Activated CD4-positive, alpha-beta memory T cell treated with anti-CD3 and anti-CD28 coated beads for 36 hours (primary cell): ENCODE measurements around the gene OAT. TPM values are rescaled to one million over a fixed set of nuclear protein-coding genes. Genes with fewer than 3 reads are reported as not detected.
A peak's percentile ranks its signal among the peaks of the same experiment; 100 is the strongest.

Source experiments
- CTCF ChIA-PET: fragments of 350-600 bp; sonication (Branson Sonifier 250); formaldehyde crosslinking; loops from one replicate; lab custom pipeline; 2021; ENCODE audit warnings: antibody characterized with exemption, inconsistent platforms; lab: Charles Lee
- POLR2A ChIA-PET: fragments of 350-600 bp; sonication (Branson Sonifier 250); formaldehyde crosslinking; loops from one replicate; lab custom pipeline; 2021; ENCODE audit warnings: antibody characterized with exemption; lab: Charles Lee
- DNase-seq: peaks from one replicate; pipeline ENCODE4 v3.0.0-alpha.2; 2020
- H3K27ac Mint-ChIP-seq: one replicate; pipeline ENCODE4 v1.8.0; 2021; ENCODE audit warnings: mixed read lengths
- H3K27me3 Mint-ChIP-seq: one replicate; pipeline ENCODE4 v1.8.0; 2021; ENCODE audit warnings: mixed read lengths
- H3K36me3 Mint-ChIP-seq: one replicate; pipeline ENCODE4 v1.8.0; 2021; ENCODE audit warnings: mixed read lengths
- H3K4me1 Mint-ChIP-seq: one replicate; pipeline ENCODE4 v1.8.0; 2021; ENCODE audit warnings: low read depth, mixed read lengths
- H3K4me3 Mint-ChIP-seq: one replicate; pipeline ENCODE4 v1.8.0; 2021; ENCODE audit warnings: mild to moderate bottlenecking, mixed read lengths
- H3K9me3 Mint-ChIP-seq: one replicate; pipeline ENCODE4 v1.8.0; 2021; ENCODE audit warnings: mixed read lengths
- intact Hi-C: fragments of 100-400 bp; cut with micrococcal nuclease; formaldehyde crosslinking; loops from one replicate; pipeline ENCODE4 v1.15.1; 2023
- total RNA-seq, 2 experiments: library from RNA; stranded (reverse); gene quantifications; one replicate each; pipeline ENCODE4 v1.2.3, GENCODE V29; 2021

OAT gene
- total RNA-seq, 2 experiments from 2014 or later = 34.6 to 38.1 TPM

DNA sequence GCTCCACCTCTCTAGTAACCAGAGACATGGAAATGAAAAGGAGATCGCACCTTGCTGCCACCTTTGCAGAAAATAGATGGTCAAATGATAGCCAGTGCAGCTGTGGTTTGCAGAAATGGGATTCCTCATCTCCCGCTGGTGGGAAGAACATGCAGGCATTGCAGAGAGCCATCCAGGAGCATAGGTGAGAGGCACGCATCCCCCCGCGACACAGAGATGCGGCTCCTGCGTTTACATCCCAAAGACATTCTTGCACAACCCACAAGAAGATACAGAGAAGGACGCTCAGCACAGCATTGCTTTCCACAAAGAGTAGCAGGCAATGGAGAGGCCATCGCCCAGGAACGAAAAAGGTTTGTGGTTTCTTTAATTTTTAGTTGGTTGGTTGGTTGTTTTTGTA lies 56.2 kb downstream of the OAT start:
- CTCF ChIA-PET = no interaction called here
- Mint-ChIP-seq H3K27me3 (peaks cover 2% of the 10 kb centered on the region), H3K27ac (no peak overlapping the region), H3K36me3 (peaks cover 2% of the 10 kb centered on the region), H3K4me3 (no peak overlapping the region), H3K9me3 (peaks cover 16% of the 10 kb centered on the region), H3K4me1 (no peaks in the 10 kb centered on the region)
- no peak for DNase-seq
- POLR2A ChIA-PET = no interaction called here
- intact Hi-C loops = no loop called here

DNA sequence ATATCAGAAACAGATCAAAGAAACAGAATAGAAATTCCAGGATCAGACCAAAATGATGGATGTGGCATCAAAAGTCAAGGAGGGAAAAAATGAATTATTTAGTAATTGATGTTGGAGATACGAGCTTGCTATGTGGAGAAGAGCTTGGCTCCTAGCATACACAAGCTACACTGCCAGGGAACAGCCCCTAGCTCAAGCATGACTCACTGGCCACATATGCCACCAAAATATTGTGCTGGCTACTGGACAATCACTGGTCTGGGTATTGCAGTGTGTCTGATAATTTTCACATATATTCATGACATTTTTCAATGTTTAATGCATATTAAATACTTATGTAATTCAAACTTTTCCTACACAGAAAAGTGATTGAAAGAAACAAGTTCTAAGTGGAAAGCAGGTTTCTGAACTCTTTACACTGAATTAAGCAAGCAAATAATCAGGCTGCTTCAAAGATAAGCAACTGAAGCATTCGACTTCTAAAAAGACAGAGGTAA lies 59.3 kb downstream of the OAT start:
- intact Hi-C loops = no loop called here
- H3K27ac Mint-ChIP-seq = no peak overlapping the region

DNA sequence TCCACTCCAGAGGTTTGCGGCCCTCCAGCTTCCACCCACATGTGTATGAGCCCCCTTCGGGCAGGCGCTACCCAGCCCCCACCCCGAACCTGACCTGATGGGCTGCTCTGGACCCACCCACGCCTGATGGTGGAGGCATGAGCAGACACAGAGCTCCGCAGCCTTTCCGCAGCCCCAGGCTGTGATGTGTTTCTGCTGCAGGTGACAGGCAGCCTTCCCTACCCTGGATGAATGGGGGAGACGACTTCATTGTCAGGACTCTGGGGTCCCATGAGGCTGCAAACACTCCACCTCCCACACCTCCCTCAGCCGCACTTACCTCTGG lies 61.2 kb downstream of the OAT start:
- intact Hi-C loops = no loop called here
- Mint-ChIP-seq H3K9me3 (peaks cover 16% of the 10 kb centered on the region), H3K4me3 (no peak overlapping the region), H3K27ac (no peak overlapping the region), H3K27me3 (peaks cover 1% of the 10 kb centered on the region), H3K36me3 (peaks cover 2% of the 10 kb centered on the region), H3K4me1 (peaks cover 11% of the 10 kb centered on the region)
- DNase-seq = no peak
- CTCF ChIA-PET = interaction anchor here (1.7 to 2.2 kb wide), 2 partner anchors 31 to 363 kb away, joined by 5 read pairs; no protein-coding TSS in a partner anchor
- POLR2A ChIA-PET = no interaction called here

More for the DNA sequence above, 59.3 kb downstream of the OAT start:
- no peak overlapping the region for H3K4me3 Mint-ChIP-seq
- no peak for DNase-seq
- peaks cover 16% of the 10 kb centered on the region for H3K9me3 Mint-ChIP-seq
- ChIA-PET POLR2A (no interaction called here), CTCF (interaction anchor here (1.5 to 2.0 kb wide), 2 partner anchors 30 to 365 kb away, joined by 4 to 5 read pairs; no protein-coding TSS in a partner anchor)
- H3K36me3 Mint-ChIP-seq = peaks cover 2% of the 10 kb centered on the region
- peaks cover 1% of the 10 kb centered on the region for H3K27me3 Mint-ChIP-seq
- peaks cover 8% of the 10 kb centered on the region for H3K4me1 Mint-ChIP-seq

DNA sequence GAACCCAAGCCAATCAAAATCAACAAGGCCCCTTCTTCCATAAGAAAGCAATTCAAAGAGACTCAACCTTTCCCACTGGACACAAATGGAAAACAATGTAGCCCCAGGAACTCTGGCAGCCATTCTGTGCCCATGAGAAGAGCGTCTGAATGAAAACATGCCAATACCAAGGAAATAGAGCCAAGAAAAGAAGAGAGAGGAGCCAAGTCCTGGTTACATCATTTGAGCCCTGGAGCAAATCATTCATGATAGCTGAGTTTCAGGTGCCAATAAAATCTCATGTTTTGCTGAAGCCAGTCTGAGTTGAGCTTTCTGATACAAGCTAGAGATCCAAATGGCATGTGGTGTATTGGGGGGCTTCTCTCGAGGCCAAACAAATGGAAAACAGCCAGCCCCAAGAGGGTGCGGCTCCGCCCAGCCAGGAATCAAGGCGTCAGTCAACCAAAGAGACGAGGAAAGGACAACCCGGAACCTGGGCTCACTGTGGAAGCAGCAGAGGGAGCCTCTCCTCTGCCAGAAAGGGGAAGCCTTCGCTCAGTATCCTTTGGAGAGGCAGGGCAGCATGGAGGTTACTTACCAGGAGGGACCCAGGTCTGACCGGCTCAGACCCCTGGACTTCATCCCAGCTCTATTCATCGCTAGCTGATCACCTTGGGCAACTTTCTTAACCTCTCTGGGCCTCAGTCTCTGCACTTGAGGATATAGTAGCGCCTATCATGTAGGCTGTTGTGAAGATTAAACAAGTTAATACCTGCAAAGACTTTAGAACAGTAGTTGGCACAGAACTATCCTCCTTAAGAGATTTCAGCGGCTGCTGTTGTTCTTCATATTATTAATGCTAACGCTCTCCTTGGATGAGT lies 61.8 kb downstream of the OAT start:
- no peak overlapping the region for H3K4me3 Mint-ChIP-seq
- H3K27me3 Mint-ChIP-seq = peaks cover 1% of the 10 kb centered on the region
- peaks cover 2% of the 10 kb centered on the region for H3K36me3 Mint-ChIP-seq
- ChIA-PET CTCF (interaction anchor here (1.7 to 2.2 kb wide), 2 partner anchors 32 to 362 kb away, joined by 5 read pairs; no protein-coding TSS in a partner anchor), POLR2A (no interaction called here)
- H3K27ac Mint-ChIP-seq = no peak overlapping the region
- H3K4me1 Mint-ChIP-seq = peaks cover 11% of the 10 kb centered on the region
- H3K9me3 Mint-ChIP-seq = peaks cover 16% of the 10 kb centered on the region
- DNase-seq = no peak
- intact Hi-C loops = no loop called here

DNA sequence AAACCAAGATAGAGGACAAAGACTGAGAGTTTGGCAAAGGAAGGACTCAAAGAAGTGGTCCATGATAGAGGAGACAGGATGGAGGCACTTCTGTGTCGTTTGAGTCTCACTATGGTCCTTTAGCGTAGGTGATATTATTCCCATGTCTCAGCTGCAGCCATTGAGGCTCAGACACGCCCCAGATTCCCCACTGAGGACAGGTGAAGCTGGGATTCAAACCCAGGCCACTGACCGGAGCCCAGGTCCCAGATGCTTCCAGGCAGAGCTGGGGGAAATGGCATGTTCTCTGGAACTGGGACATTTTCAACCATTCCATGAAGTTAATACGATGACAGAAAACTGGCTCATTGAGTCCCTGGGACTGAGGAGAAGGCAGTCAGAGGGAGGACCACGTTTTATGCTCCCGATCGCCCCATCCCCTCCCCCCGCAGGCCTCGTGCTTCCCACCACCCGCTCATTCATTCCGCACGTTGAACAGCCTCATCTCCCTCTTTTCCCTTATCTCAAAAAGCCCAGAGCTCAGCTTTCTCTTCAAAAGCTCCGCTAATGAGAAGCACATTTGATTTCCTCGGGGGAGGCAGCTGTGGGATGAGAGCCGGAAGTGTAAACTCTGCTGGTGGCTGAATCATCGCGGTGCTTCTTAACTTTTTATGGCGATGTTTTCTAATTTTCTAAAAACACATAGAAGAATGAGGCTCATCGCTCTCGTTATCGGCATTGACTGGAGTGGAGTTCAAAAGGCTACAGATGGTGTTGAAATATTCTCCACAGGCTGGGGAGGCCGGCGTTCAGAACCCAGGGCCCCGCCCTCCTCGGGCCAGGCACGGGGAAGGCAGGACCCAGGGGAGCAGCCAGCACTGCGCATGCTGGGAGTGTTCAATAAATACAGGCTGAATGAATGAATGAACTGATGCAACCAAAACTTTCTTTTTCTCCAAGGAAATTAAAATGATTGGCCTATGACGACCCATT lies 64.0 kb downstream of the OAT start:
- POLR2A ChIA-PET = no interaction called here
- intact Hi-C loops = no loop called here
- peaks cover 12% of the 10 kb centered on the region for H3K9me3 Mint-ChIP-seq
- no peak overlapping the region for H3K27ac Mint-ChIP-seq
- H3K36me3 Mint-ChIP-seq = peaks cover 2% of the 10 kb centered on the region
- peaks cover 1% of the 10 kb centered on the region for H3K27me3 Mint-ChIP-seq
- peak; percentile 53 for DNase-seq
- peak overlapping the region; percentile 68 for H3K4me3 Mint-ChIP-seq
- CTCF ChIA-PET = interaction anchor here (0.9 to 1.8 kb wide), 2 partner anchors 10 to 34 kb away, joined by 3 to 8 read pairs; no protein-coding TSS in a partner anchor
- H3K4me1 Mint-ChIP-seq = peaks cover 11% of the 10 kb centered on the region

DNA sequence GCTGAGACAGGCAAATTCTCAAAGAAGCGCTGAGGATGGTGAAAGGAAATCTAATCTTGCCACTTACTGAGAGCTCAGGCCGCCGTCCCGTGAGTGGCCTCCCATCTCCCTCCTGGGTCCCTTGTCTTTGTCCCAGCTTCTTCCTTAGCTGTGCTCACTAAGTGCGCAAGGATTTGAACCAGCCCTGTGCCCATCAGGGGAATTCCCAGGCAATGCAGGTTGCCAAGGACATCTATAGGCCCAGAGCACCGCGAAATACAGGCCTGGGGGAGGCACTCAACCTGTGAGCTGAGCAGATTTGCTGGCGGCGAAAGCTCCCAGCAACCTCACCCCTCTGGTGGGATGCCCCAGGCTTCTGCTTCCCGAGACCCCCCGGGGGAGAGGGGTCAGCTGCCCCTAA lies 64.8 kb downstream of the OAT start:
- Mint-ChIP-seq H3K27me3 (peaks cover 1% of the 10 kb centered on the region), H3K9me3 (peaks cover 4% of the 10 kb centered on the region), H3K36me3 (no peaks in the 10 kb centered on the region), H3K4me3 (peak overlapping the region; percentile 68), H3K4me1 (peaks cover 11% of the 10 kb centered on the region), H3K27ac (no peak overlapping the region)
- CTCF ChIA-PET = interaction anchor here (0.9 to 1.8 kb wide), 2 partner anchors 11 to 35 kb away, joined by 3 to 8 read pairs; no protein-coding TSS in a partner anchor
- DNase-seq = no peak
- POLR2A ChIA-PET = no interaction called here
- intact Hi-C loops = no loop called here

DNA sequence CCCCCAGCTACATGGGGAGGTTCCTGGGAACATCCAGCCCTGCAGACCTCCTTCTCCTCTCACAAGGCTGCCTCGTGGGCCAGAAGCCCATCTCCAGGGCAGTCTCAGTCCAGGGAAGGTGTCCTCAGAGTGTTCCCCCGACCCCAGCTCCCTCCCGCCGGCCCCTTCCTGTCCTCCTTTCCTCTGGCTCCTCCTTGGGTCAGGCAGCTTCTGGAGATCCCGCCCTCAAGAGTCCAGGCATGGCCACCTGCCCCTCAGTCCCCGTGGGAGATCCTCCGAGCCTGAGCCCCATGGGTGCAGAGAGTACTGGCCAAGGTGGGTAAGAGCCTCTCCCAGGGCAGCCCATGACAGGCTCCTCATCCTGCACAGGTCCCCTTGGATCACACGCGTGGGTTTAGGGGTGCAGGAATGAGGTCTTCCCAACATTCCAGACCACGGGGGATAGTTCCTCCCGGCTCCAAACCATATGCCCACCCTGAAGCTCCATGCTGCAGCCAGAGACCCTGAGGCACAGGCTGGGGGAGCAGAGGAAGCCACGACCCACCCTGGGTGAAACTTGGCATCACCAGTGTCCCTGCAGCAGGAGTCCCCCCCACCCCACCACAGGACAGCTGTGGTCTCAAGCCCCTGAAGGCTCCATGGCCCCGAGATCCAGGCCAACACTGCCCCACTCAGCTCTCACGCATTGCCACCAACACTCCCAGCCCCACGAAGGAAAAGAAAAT lies 65.5 kb downstream of the OAT start:
- H3K36me3 Mint-ChIP-seq = no peaks in the 10 kb centered on the region
- intact Hi-C loops = no loop called here
- ChIA-PET POLR2A (no interaction called here), CTCF (interaction anchor here (1.8 kb wide), 1 partner anchor 36 kb away, joined by 8 read pairs; no protein-coding TSS in a partner anchor)
- no peaks in the 10 kb centered on the region for H3K9me3 Mint-ChIP-seq
- DNase-seq = no peak
- H3K27ac Mint-ChIP-seq = no peak overlapping the region
- peaks cover 1% of the 10 kb centered on the region for H3K27me3 Mint-ChIP-seq
- H3K4me1 Mint-ChIP-seq = peaks cover 11% of the 10 kb centered on the region
- no peak overlapping the region for H3K4me3 Mint-ChIP-seq

DNA sequence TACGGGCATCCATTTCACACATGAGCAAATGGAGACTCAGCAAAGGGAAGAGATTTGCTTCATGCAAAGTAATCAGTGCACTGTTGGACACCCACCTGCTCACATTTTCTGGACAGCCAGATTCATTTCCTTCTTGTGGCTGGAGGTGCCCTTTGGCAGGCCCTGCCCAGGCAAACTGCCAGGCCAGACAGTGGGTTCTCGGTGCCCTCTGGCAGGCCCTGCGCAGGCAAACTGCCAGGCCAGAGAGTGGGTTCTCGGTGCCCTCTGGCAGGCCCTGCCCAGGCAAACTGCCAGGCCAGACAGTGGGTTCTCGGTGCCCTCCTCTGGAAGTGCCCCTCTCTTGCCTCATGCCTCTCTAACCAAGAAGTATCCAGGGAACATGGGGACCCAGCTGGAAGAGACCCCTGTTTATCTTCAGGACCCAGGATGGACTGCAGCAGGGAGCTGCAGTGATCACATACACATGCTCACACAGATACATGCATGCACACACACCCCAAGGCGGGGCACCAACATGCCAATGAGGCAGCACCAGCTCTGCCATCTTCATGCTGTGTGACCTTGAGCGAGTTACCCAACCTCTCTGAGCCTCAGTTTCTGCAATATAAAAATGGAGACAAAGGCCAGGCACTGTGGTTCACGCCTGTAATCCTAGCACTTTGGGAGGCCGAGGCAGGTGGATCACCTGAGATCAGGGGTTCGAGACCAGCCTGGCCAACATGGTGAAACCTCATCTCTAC lies 67.1 kb downstream of the OAT start:
- CTCF ChIA-PET = no interaction called here
- intact Hi-C loops = no loop called here
- Mint-ChIP-seq H3K9me3 (no peaks in the 10 kb centered on the region), H3K4me3 (no peak overlapping the region), H3K27ac (no peak overlapping the region), H3K27me3 (peaks cover 1% of the 10 kb centered on the region), H3K4me1 (peaks cover 11% of the 10 kb centered on the region), H3K36me3 (no peaks in the 10 kb centered on the region)
- POLR2A ChIA-PET = no interaction called here
- DNase-seq = no peak

DNA sequence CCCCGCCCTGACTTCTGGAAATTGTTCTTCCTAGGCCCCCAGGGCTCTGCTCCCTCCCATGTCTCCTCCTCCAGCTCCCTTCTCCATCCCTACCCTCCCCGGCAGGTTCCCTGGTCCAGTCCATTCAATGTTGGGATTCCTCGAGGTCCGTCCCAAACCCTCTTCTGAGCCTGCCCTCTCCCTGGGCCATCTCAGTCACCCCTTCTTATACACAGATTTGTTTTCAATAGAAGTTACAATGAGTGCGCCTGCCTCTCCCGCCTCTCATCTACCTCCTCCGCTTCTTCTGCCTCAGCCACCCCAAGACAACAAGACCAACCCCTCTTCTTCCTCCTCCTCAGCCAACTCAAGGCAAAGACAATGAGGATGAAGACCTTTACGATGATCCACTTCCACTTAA lies 67.9 kb downstream of the OAT start:
- intact Hi-C loops = no loop called here
- no peaks in the 10 kb centered on the region for H3K36me3 Mint-ChIP-seq
- ChIA-PET CTCF (no interaction called here), POLR2A (no interaction called here)
- H3K9me3 Mint-ChIP-seq = no peaks in the 10 kb centered on the region
- peaks cover 11% of the 10 kb centered on the region for H3K4me1 Mint-ChIP-seq
- no peaks in the 10 kb centered on the region for H3K27me3 Mint-ChIP-seq
- no peak for DNase-seq
- H3K27ac Mint-ChIP-seq = no peak overlapping the region
- no peak overlapping the region for H3K4me3 Mint-ChIP-seq

DNA sequence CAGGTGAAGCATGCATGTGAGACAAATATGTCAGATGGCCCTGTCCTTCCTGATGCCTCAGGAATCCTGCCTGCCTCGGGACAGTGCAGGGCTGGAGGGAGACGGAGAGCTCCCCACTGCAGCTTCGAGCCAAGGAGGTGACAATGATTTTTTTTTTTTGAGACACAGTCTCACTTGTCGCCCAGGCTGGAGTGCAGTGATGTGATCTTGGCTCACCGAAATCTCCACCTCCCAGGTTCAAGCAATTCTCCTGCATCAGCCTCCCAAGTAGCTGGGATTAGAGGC lies 68.8 kb downstream of the OAT start:
- intact Hi-C loops = no loop called here
- Mint-ChIP-seq H3K36me3 (no peaks in the 10 kb centered on the region), H3K27me3 (no peaks in the 10 kb centered on the region), H3K4me1 (peaks cover 7% of the 10 kb centered on the region), H3K9me3 (no peaks in the 10 kb centered on the region), H3K27ac (no peak overlapping the region), H3K4me3 (no peak overlapping the region)
- ChIA-PET POLR2A (no interaction called here), CTCF (no interaction called here)
- no peak for DNase-seq
